HG02763 (cell line): ENCODE results near the gene CTSC.

Source experiments
- ATAC-seq: cut with Tn5 transposase; IDR thresholded peaks from one replicate; pipeline ENCODE4 v1.9.1; 2021; ENCODE audit warnings: mild to moderate bottlenecking, moderate library complexity; ENCODE audit not compliant: unreplicated experiment

The CTSC gene

GRCh38 chr11:88337181-88337986 lies at the start of gene CTSC:
CTSC (minus strand) TSS chr11:88337736; CDS start chr11:88337672, 64 bp downstream.
- ATAC-seq: peak; percentile 90

- ATAC-seq: no peak
These were observed 47.1 kb upstream of the CTSC start for GRCh38 chr11:88384669-88385005.

GRCh38 chr11:88384004-88384668 lies 46.6 kb upstream of the CTSC start:
- no peak for ATAC-seq

GRCh38 chr11:88383447-88383846 lies 45.9 kb upstream of the CTSC start:
- no peak for ATAC-seq

GRCh38 chr11:88379130-88379529 lies 41.6 kb upstream of the CTSC start:
- ATAC-seq: no peak

GRCh38 chr11:88378422-88379066 lies 41.0 kb upstream of the CTSC start:
- no peak for ATAC-seq

- ATAC-seq: no peak
These were observed 40.1 kb upstream of the CTSC start for GRCh38 chr11:88377646-88378045.

- no peak for ATAC-seq
These were observed 39.6 kb upstream of the CTSC start for GRCh38 chr11:88377144-88377543.

- no peak for ATAC-seq
These were observed 38.5 kb upstream of the CTSC start for GRCh38 chr11:88375927-88376470.

- no peak for ATAC-seq
These were observed 33.2 kb upstream of the CTSC start for GRCh38 chr11:88370782-88371181.

- no peak for ATAC-seq
These were observed 29.8 kb upstream of the CTSC start for GRCh38 chr11:88367310-88367709.

- ATAC-seq: no peak
These were observed 26.1 kb upstream of the CTSC start for GRCh38 chr11:88363648-88364065.

- ATAC-seq: no peak
These were observed 25.5 kb upstream of the CTSC start for GRCh38 chr11:88363004-88363403.

- ATAC-seq: no peak
These were observed 22.6 kb upstream of the CTSC start for GRCh38 chr11:88360141-88360540.

- ATAC-seq: peak; percentile 74
These were observed 22.0 kb upstream of the CTSC start for GRCh38 chr11:88359541-88359940.

GRCh38 chr11:88359114-88359513 lies 21.6 kb upstream of the CTSC start:
- ATAC-seq: no peak

- no peak for ATAC-seq
These were observed 20.5 kb upstream of the CTSC start for GRCh38 chr11:88358040-88358431.

GRCh38 chr11:88357323-88358039 lies 19.9 kb upstream of the CTSC start:
- ATAC-seq: peak; percentile 42

GRCh38 chr11:88355887-88356286 lies 18.4 kb upstream of the CTSC start:
- no peak for ATAC-seq

GRCh38 chr11:88354912-88355311 lies 17.4 kb upstream of the CTSC start:
- ATAC-seq: no peak
